PC-9 (cell line): Measurements from ENCODE around the gene ERC1.

Source experiments
- EZH2 ChIP-seq: fragments of 200-600 bp; sonication (generic); IDR thresholded peaks from 2 replicates; pipeline ENCODE4 v1.8.0; 2017; ENCODE audit warnings: antibody characterized with exemption, low read depth
- TF ChIP-seq, protein P1 (sequence below): fragments of 200-600 bp; sonication (generic); conservative IDR thresholded peaks from 2 replicates; pipeline ENCODE4 v1.6.1; 2017; ENCODE audit warnings: mixed run types, antibody characterized with exemption, mild to moderate bottlenecking, moderate library complexity

DNA sequence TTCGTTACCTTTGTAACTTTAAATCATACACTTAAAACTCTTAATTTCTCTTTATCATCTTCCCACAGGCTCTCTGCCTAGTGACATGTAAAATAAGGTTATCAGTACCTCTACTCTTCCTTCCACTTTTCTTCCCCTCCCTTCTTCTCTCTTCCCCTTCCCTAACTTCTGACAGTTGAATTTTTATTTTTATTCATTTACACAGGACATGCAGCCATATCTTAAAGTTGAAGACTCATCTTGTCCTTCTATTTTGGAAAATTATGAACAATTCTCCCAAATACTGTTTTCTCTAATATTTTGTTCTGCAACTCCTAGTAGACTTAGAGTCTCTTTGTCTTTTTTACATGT lies 339.4 kb downstream of the ERC1 start:
- TF ChIP-seq, protein P1, sequence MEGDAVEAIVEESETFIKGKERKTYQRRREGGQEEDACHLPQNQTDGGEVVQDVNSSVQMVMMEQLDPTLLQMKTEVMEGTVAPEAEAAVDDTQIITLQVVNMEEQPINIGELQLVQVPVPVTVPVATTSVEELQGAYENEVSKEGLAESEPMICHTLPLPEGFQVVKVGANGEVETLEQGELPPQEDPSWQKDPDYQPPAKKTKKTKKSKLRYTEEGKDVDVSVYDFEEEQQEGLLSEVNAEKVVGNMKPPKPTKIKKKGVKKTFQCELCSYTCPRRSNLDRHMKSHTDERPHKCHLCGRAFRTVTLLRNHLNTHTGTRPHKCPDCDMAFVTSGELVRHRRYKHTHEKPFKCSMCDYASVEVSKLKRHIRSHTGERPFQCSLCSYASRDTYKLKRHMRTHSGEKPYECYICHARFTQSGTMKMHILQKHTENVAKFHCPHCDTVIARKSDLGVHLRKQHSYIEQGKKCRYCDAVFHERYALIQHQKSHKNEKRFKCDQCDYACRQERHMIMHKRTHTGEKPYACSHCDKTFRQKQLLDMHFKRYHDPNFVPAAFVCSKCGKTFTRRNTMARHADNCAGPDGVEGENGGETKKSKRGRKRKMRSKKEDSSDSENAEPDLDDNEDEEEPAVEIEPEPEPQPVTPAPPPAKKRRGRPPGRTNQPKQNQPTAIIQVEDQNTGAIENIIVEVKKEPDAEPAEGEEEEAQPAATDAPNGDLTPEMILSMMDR: no peak
- TF ChIP-seq EZH2: no peak
